MM.1S (cell line): Measurements from ENCODE around the gene ATP6V1A.

Source experiments
- DNase-seq: peaks from one replicate; pipeline ENCODE4 v3.0.0-alpha.2; 2015
- H2AFZ ChIP-seq: fragments of 300-600 bp; sonication (generic); 2 replicates; pipeline ENCODE4 v1.6.0; 2016; ENCODE audit warnings: antibody characterized with exemption, low read length
- H3F3A ChIP-seq: fragments of 300-600 bp; sonication (generic); 2 replicates; pipeline ENCODE4 v1.6.1; 2016; ENCODE audit warnings: mild to moderate bottlenecking, antibody characterized with exemption, low read length, moderate library complexity, mixed read lengths; ENCODE audit not compliant: insufficient read depth
- H3K27ac ChIP-seq: fragments of 300-600 bp; sonication (generic); 2 replicates; pipeline ENCODE4 v1.5.1; 2016; ENCODE audit warnings: mild to moderate bottlenecking, low read length
- H3K27me3 ChIP-seq: fragments of 300-600 bp; sonication (generic); replicated peaks from 2 replicates; pipeline ENCODE4 v1.6.0; 2016; ENCODE audit warnings: low read length; ENCODE audit not compliant: insufficient read depth
- H3K36me3 ChIP-seq: fragments of 300-600 bp; sonication (generic); replicated peaks from 2 replicates; pipeline ENCODE4 v1.6.1; 2016; ENCODE audit warnings: mild to moderate bottlenecking, low read length, mixed read lengths; ENCODE audit not compliant: insufficient read depth
- H3K4me1 ChIP-seq: fragments of 300-600 bp; sonication (generic); 2 replicates; pipeline ENCODE4 v1.6.1; 2016; ENCODE audit warnings: low read length, mixed read lengths
- H3K4me2 ChIP-seq: fragments of 300-600 bp; sonication (generic); 2 replicates; pipeline ENCODE4 v1.6.0; 2016; ENCODE audit warnings: low read depth, low read length
- H3K4me3 ChIP-seq: fragments of 300-600 bp; sonication (generic); 2 replicates; pipeline ENCODE4 v1.5.1; 2016; ENCODE audit warnings: low read length, mixed read lengths
- H3K79me2 ChIP-seq: fragments of 300-600 bp; sonication (generic); 2 replicates; pipeline ENCODE4 v1.6.1; 2016; ENCODE audit warnings: mixed run types, low read length, mixed read lengths
- H3K9ac ChIP-seq: fragments of 300-600 bp; sonication (generic); 2 replicates; pipeline ENCODE4 v1.6.1; 2016; ENCODE audit warnings: low read length, mixed read lengths
- H3K9me2 ChIP-seq: fragments of 300-600 bp; sonication (generic); replicated peaks from 2 replicates; pipeline ENCODE4 v1.6.1; 2016; ENCODE audit warnings: mild to moderate bottlenecking, low read length, mixed read lengths; ENCODE audit not compliant: insufficient read depth
- H3K9me3 ChIP-seq: fragments of 300-600 bp; sonication (generic); replicated peaks from 2 replicates; pipeline ENCODE4 v1.6.1; 2016; ENCODE audit warnings: mild to moderate bottlenecking, low read length, mixed read lengths; ENCODE audit not compliant: insufficient read depth
- H4K20me1 ChIP-seq: fragments of 300-600 bp; sonication (generic); 2 replicates; pipeline ENCODE4 v1.6.1; 2016; ENCODE audit warnings: mild to moderate bottlenecking, low read length, moderate library complexity, mixed read lengths; ENCODE audit not compliant: insufficient read depth
- EZH2 ChIP-seq: fragments of 300-600 bp; sonication (generic); optimal IDR thresholded peaks from 2 replicates; pipeline ENCODE3; 2017; ENCODE audit warnings: low read depth, mild to moderate bottlenecking, antibody characterized with exemption, low read length, mixed read lengths
- EZH2phosphoT487 ChIP-seq: fragments of 300-600 bp; sonication (generic); IDR thresholded peaks from 2 replicates; pipeline ENCODE4 v1.6.1; 2018; ENCODE audit warnings: antibody characterized with exemption, low read length
- TF ChIP-seq, protein P1 (sequence below): fragments of 300-600 bp; sonication (generic); IDR thresholded peaks from 2 replicates; pipeline ENCODE4 v1.5.1; 2016; ENCODE audit warnings: antibody characterized with exemption, low read length, mixed read lengths

ATP6V1A gene

DNA sequence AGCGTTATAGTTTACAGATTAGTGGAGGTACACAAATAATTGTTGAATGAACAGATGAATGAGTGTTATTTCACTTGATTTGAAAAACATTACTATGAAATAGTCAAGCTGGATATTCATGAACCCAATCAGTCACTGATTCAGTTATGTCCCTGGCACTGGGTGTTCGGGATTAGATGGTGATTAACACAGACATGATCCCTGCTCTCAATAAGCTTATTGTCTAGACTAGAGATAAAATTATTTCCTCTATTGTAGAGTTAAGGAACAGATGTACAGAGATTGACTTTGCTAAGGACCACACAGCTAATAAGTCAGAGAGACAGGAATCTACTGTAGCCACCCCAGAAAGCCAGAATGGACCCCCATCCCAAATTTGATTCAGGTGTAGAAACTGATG lies 92.7 kb downstream of the ATP6V1A start:
- Histone ChIP-seq H3K79me2 (no peaks in the 10 kb centered on the region), H2AFZ (no peak overlapping the region; the same call in 1 of the 2 replicates), H3K36me3 (no peaks in the 10 kb centered on the region), H3K9ac (no peak overlapping the region), H3K27me3 (no peaks in the 10 kb centered on the region), H3K27ac (no peak overlapping the region), H3K9me2 (no peaks in the 10 kb centered on the region), H3K4me2 (no peak overlapping the region), H4K20me1 (no peaks in the 10 kb centered on the region), H3K4me3 (no peak overlapping the region), H3F3A (no peaks in the 10 kb centered on the region), H3K4me1 (no peaks in the 10 kb centered on the region), H3K9me3 (no peaks in the 10 kb centered on the region)
- no peak for DNase-seq
- TF ChIP-seq EZH2phosphoT487 (no peak), EZH2 (no peak)
- TF ChIP-seq, protein P1, sequence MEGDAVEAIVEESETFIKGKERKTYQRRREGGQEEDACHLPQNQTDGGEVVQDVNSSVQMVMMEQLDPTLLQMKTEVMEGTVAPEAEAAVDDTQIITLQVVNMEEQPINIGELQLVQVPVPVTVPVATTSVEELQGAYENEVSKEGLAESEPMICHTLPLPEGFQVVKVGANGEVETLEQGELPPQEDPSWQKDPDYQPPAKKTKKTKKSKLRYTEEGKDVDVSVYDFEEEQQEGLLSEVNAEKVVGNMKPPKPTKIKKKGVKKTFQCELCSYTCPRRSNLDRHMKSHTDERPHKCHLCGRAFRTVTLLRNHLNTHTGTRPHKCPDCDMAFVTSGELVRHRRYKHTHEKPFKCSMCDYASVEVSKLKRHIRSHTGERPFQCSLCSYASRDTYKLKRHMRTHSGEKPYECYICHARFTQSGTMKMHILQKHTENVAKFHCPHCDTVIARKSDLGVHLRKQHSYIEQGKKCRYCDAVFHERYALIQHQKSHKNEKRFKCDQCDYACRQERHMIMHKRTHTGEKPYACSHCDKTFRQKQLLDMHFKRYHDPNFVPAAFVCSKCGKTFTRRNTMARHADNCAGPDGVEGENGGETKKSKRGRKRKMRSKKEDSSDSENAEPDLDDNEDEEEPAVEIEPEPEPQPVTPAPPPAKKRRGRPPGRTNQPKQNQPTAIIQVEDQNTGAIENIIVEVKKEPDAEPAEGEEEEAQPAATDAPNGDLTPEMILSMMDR, result no peak

DNA sequence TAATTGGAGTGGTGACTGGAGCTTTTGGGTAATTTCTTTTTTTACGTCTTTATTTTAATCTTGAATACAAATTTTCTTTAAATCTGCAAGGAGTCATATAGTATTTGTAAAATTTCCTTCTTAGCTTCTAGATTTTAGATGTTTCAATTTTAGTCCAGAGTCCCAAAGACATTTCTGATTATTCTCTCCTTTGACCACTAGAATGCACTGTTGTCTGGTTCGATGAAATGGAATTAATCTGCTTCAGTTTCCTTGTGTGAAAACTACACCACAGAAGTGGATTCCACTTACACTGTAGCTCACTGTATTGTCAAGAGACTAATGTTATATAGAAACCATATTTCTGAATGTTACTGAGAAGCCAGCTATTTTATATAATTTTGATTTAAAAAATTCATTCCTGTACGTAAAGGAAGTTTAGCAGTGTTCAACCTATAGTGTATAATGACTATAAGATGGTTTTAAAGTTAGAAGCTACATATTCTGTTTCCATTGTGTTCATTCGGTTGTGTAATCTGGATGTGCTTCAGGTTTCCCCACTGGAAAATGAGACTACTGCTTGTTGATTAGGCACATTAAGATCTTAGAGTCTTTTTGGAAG lies 97.9 kb downstream of the ATP6V1A start:
- Histone ChIP-seq H3K36me3 (no peaks in the 10 kb centered on the region), H3K4me1 (no peaks in the 10 kb centered on the region), H3K9me3 (no peaks in the 10 kb centered on the region), H3K79me2 (no peaks in the 10 kb centered on the region), H3K27ac (no peak overlapping the region), H4K20me1 (no peaks in the 10 kb centered on the region), H3K4me2 (no peak overlapping the region), H2AFZ (no peak overlapping the region), H3K4me3 (no peak overlapping the region), H3K9ac (no peak overlapping the region), H3K9me2 (no peaks in the 10 kb centered on the region), H3F3A (no peaks in the 10 kb centered on the region), H3K27me3 (no peaks in the 10 kb centered on the region)
- peak; percentile 55 for DNase-seq
- TF ChIP-seq EZH2phosphoT487, result no peak
- TF ChIP-seq, protein P1, result peak; percentile 67

DNA sequence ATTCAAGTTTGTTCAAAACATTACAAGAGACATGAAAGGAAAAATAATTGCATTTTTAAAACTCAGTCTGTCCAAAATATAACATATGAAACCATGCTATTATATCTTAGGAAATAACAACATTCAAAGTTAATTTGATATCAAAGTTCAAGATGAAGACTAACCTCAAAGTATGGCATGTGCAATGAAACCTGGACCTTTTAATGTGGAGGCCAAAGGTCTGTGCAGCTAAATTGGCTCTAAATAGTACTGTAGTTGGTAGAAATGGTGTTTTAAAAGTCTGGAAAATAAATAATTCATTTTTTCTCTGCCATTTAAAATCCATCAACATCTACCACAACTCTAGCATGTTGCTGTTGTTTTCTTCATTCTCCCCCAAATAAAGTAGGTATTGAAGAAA lies 100.4 kb downstream of the ATP6V1A start:
- Histone ChIP-seq H3K4me3 (no peak overlapping the region), H3K4me1 (no peaks in the 10 kb centered on the region), H3K9ac (no peak overlapping the region), H3K9me3 (no peaks in the 10 kb centered on the region), H4K20me1 (no peaks in the 10 kb centered on the region), H3K27ac (no peak overlapping the region), H2AFZ (no peak overlapping the region), H3K36me3 (no peaks in the 10 kb centered on the region), H3K4me2 (no peak overlapping the region), H3F3A (no peaks in the 10 kb centered on the region), H3K27me3 (no peaks in the 10 kb centered on the region), H3K9me2 (no peaks in the 10 kb centered on the region), H3K79me2 (no peaks in the 10 kb centered on the region)
- DNase-seq, result no peak
- TF ChIP-seq, protein P1, result no peak
- TF ChIP-seq EZH2 (no peak), EZH2phosphoT487 (no peak)
